Pancreas (tissue), 10 donors: ENCODE measurements around the gene YAP1. TPM values are rescaled to one million over a fixed set of nuclear protein-coding genes. Genes with fewer than 3 reads are reported as not detected.

Experiments used
- ATAC-seq, 4 donors: fragments of 200-7000 bp; cut with Tn5 transposase; one replicate each; pipeline versions ENCODE4 v1.8.0 to v1.9.1; 2020; ENCODE audit warnings: mild to moderate bottlenecking in 4 of 4, moderate library complexity in 4 of 4
- DNase-seq, 6 donors: peaks; one replicate each; pipeline ENCODE4 v3.0.0-alpha.2; 2020
- FAIRE-seq: peaks from 2 replicates; lab custom pipeline; 2012; peaks lifted over from hg19 to GRCh38; lab: Jason Lieb, UNC
- H3K27ac ChIP-seq, 4 donors: fragments of 200-600 bp; sonication (generic); 1 replicate in 3 of 4; 2 replicates in 1 of 4; pipeline versions ENCODE4 v1.5.0 to v1.8.0; 2020
- H3K27me3 ChIP-seq, 4 donors: fragments of 200-600 bp; one replicate each; pipeline ENCODE4 v1.8.0; 2021
- H3K36me3 ChIP-seq, 3 donors: fragments of 200-600 bp; sonication (generic) in 1 of 3; one replicate each; pipeline versions ENCODE4 v1.5.0 to v1.8.0; 2020 to 2021
- H3K4me1 ChIP-seq, 3 donors: fragments of 200-600 bp; one replicate each; pipeline ENCODE4 v1.8.0; 2021
- H3K4me3 ChIP-seq, 4 donors: fragments of 200-600 bp; sonication (generic) in 2 of 4; one replicate each; pipeline versions ENCODE4 v1.5.0 to v1.8.0; 2020 to 2021
- H3K9me3 ChIP-seq, 4 donors: fragments of 200-600 bp; one replicate each; pipeline ENCODE4 v1.8.0; 2021
- CTCF ChIP-seq, 4 donors: fragments of 200-600 bp; sonication (generic) in 3 of 4; IDR thresholded peaks; one replicate each; pipeline versions ENCODE4 v1.5.0 to v1.8.0; 2021; ENCODE audit warnings: antibody characterized with exemption in 4 of 4
- WGBS, 2 donors: extraction: QIAGEN DNeasy Blood & Tissue Kit; methylation state at CpG; one replicate each; pipeline ENCODE4 v1.1.7; 2013; 5-methylcytosine and 5-hydroxymethylcytosine counted together
- intact Hi-C, 3 donors: fragments of 100-400 bp; cut with DNase I; formaldehyde crosslinking; loops; one replicate each; pipeline versions ENCODE4 v1.11.1 to v1.14.2; 2022
- polyA plus RNA-seq, 2 donors: library from polyadenylated mRNA; stranded (reverse); fragments of 200-250 nt; gene quantifications; one replicate each; pipeline ENCODE4 v1.2.3, GENCODE V29; 2013
- total RNA-seq, 6 donors: library from RNA; stranded (reverse); fragmentation: NEBNext Ultra II Directional in 4 of 6; extraction: Animal tissue kit (Norgen Biotek cat#: 25700) in 4 of 6; gene quantifications; one replicate each; pipeline versions ENCODE4 v1.2.1 to v1.2.4, GENCODE V29; 2021 to 2023
- donor health status: healthy with polysubstance abuse.
- donor health status: DM: no; HTN: no; CAD: no; lungs with moderate emphysema.
- donor health status: DM: no; HTN: no; CAD: no.
- donor health status: control.
- donor health status: control.
- donor health status: Bipolar disorder and iron deficiency.
- donor health status: DM: yes; HTN: yes; CAD: no.
- donor health status: DM: no; HTN: no; CAD: no.
- donor health status: DM: no; HTN: no; CAD: no.
- donor health status: DM: yes; HTN: yes; CAD: no.

The YAP1 gene
- total and polyA plus RNA-seq, 8 donors = 8.7 to 46.5 (median 17.2) TPM

GRCh38 chr11:102239911-102240310 is 129.7 kb downstream of the YAP1 start:
- FAIRE-seq = no peak
- Histone ChIP-seq H3K27me3 (no peaks in the 10 kb centered on the region), H3K4me3 (no peak overlapping the region), H3K9me3 (no peaks in the 10 kb centered on the region), H3K27ac (no peak overlapping the region), H3K4me1 (no peaks in the 10 kb centered on the region), H3K36me3 (no peaks in the 10 kb centered on the region)
- intact Hi-C loops = no loop called here
- no peak for TF ChIP-seq CTCF (IDR thresholded peaks at IDR 0.05)
- WGBS, 2 donors = 92% methylated on average over 6 of the region's 6 CpGs
- no peak for ATAC-seq
- DNase-seq = no peak

- ATAC-seq (no peak), DNase-seq (no peak), FAIRE-seq (no peak)
- no peaks in the 10 kb centered on the region for H3K36me3 ChIP-seq
- no peaks in the 10 kb centered on the region for H3K9me3 ChIP-seq
- H3K27me3 ChIP-seq = no peaks in the 10 kb centered on the region
- H3K27ac ChIP-seq = no peak overlapping the region
- intact Hi-C loops = no loop called here
- H3K4me3 ChIP-seq = no peak overlapping the region
- H3K4me1 ChIP-seq = no peaks in the 10 kb centered on the region
- TF ChIP-seq CTCF (IDR thresholded peaks at IDR 0.05) = no peak
- WGBS, 2 donors = 46 to 54% methylated on average over 2 of the region's 2 CpGs
These were observed 130.3 kb downstream of the YAP1 start for GRCh38 chr11:102240502-102240901.

GRCh38 chr11:102241026-102241425 is 130.8 kb downstream of the YAP1 start:
- H3K9me3 ChIP-seq = no peaks in the 10 kb centered on the region
- FAIRE-seq (no peak), DNase-seq (no peak), ATAC-seq (no peak)
- intact Hi-C loops = no loop called here
- H3K36me3 ChIP-seq = no peaks in the 10 kb centered on the region
- no peak overlapping the region for H3K4me3 ChIP-seq
- no peaks in the 10 kb centered on the region for H3K4me1 ChIP-seq
- no peak for TF ChIP-seq CTCF (IDR thresholded peaks at IDR 0.05)
- H3K27me3 ChIP-seq = no peaks in the 10 kb centered on the region
- WGBS, 2 donors = 75 to 85% methylated on average over 1 of the region's 1 CpG
- no peak overlapping the region for H3K27ac ChIP-seq

GRCh38 chr11:102243399-102243884 is 133.2 kb downstream of the YAP1 start:
- ATAC-seq = no peak
- no peak for FAIRE-seq
- no peaks in the 10 kb centered on the region for H3K36me3 ChIP-seq
- H3K4me3 ChIP-seq = no peak overlapping the region
- no peaks in the 10 kb centered on the region for H3K9me3 ChIP-seq
- H3K27me3 ChIP-seq = no peaks in the 10 kb centered on the region
- 86 to 88% methylated on average over 2 of the region's 2 CpGs for WGBS, 2 donors
- TF ChIP-seq CTCF (IDR thresholded peaks at IDR 0.05) = no peak
- no peak overlapping the region for H3K27ac ChIP-seq
- intact Hi-C loops = no loop called here
- DNase-seq = no peak
- H3K4me1 ChIP-seq = no peaks in the 10 kb centered on the region

- no peak overlapping the region for H3K27ac ChIP-seq
- no peak for FAIRE-seq
- no peak overlapping the region for H3K4me3 ChIP-seq
- H3K27me3 ChIP-seq = no peaks in the 10 kb centered on the region
- WGBS, 2 donors = 67 to 68% methylated on average over 5 of the region's 5 CpGs
- no peak for DNase-seq
- no peaks in the 10 kb centered on the region for H3K9me3 ChIP-seq
- no peaks in the 10 kb centered on the region for H3K36me3 ChIP-seq
- H3K4me1 ChIP-seq = no peaks in the 10 kb centered on the region
- no peak for ATAC-seq
- intact Hi-C loops = no loop called here
- TF ChIP-seq CTCF (IDR thresholded peaks at IDR 0.05) = no peak
These were observed 134.6 kb downstream of the YAP1 start for GRCh38 chr11:102244681-102245409.
